Suprapubic skin (tissue), 4 donors: ENCODE measurements around the gene CCDC88C. TPM values are rescaled to one million over a fixed set of nuclear protein-coding genes. Genes with fewer than 3 reads are reported as not detected.

Source experiments
- DNase-seq, 2 donors: peaks; one replicate each; pipeline ENCODE4 v3.0.0-alpha.2; 2019; ENCODE audit warnings: low spot score in 2 of 2
- H3K27ac ChIP-seq: fragments of 200-600 bp; sonication (generic); one replicate; pipeline ENCODE4 v1.5.1; 2019
- H3K27me3 ChIP-seq: fragments of 200-600 bp; sonication (generic); one replicate; pipeline ENCODE4 v1.5.1; 2019
- H3K36me3 ChIP-seq: fragments of 200-600 bp; sonication (generic); one replicate; pipeline ENCODE4 v1.5.1; 2019
- H3K4me1 ChIP-seq: fragments of 200-600 bp; sonication (generic); one replicate; pipeline ENCODE4 v1.5.1; 2019
- H3K4me3 ChIP-seq: fragments of 200-600 bp; sonication (generic); one replicate; pipeline ENCODE4 v1.5.1; 2019; ENCODE audit warnings: mild to moderate bottlenecking
- H3K9me3 ChIP-seq: fragments of 200-600 bp; sonication (generic); one replicate; pipeline ENCODE4 v1.5.1; 2019
- EP300 ChIP-seq: sonication (generic); formaldehyde crosslinking; IDR thresholded peaks from one replicate; pipeline ENCODE4 v1.6.1; 2017; ENCODE audit warnings: antibody characterized with exemption
- POLR2A ChIP-seq, 2 donors: fragments of 450-650 bp; IDR thresholded peaks; one replicate each; pipeline ENCODE4 v1.6.1; 2017; ENCODE audit warnings: antibody characterized with exemption in 2 of 2, mild to moderate bottlenecking in 2 of 2, moderate library complexity in 2 of 2
- POLR2AphosphoS5 ChIP-seq, 3 donors: sonication (generic); formaldehyde crosslinking; IDR thresholded peaks; one replicate each; pipeline ENCODE4 v1.6.1; 2017; ENCODE audit warnings: antibody characterized with exemption in 3 of 3
- WGBS: methylation state at CpG from one replicate; pipeline ENCODE4 v1.1.5; 2018; 5-methylcytosine and 5-hydroxymethylcytosine counted together
- total RNA-seq, 4 donors: library from RNA; depleted of rRNA; stranded (reverse); fragments of >200 nt; gene quantifications; one replicate each; pipeline ENCODE4 v1.1.0, GENCODE V29; 2016
- TF ChIP-seq, protein P1 (sequence below), 2 donors: fragments of 200-600 bp in 1 of 2; fragments of 450-650 bp in 1 of 2; sonication (generic) in 1 of 2; IDR thresholded peaks; one replicate each; pipeline ENCODE4 v1.5.1; 2016 to 2019; ENCODE audit warnings: antibody characterized with exemption in 2 of 2, mild to moderate bottlenecking in 1 of 2, moderate library complexity in 1 of 2

The CCDC88C gene
- total RNA-seq, 4 donors from 2014 or later, result 16.6 to 25.0 (median 22.8) TPM

DNA sequence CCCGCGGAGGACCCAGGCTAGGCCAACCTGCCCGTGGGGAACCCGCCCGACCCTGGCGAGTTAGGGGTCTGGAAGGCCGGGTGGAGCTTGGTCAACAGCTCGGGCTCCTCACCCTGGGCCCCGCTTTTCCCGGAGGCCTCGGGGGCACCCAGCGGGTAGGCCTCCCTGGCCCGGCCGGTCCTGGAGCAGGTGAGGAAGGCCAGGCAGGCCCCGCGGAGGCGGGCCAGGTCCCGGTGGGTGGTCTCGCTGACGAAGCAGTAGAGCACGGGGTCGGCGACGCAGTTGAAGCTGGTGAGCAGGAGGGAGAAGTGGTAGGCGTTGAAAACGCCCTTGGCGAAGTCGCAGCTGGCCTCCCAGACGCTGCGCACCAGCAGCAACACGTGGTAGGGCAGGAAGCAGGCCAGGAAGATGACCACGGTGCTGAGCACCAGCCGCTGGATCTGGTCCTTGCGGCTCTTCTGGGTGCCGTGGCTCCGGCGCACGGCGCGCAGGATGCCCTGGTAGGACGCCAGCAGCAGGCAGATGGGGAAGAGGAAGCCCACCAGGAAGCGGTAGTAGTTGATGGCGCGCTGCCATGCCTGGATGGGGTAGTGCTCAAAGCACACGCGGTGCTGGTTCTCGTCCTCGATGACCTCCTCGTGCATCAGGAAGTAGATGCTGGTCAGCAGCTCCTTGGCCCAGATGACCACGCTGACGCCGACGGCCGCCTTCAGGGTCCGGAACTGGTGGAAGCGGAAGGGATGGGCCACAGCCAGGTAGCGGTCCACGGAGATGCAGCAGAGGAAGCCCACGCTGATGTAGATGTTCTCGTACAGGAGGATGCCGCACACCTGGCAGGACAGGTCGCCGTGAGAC lies 183.5 kb downstream of the CCDC88C start:
- no peak for DNase-seq
- WGBS, result 90% methylated on average over 58 of the region's 63 CpGs
- Histone ChIP-seq H3K27ac (no peak overlapping the region), H3K36me3 (peaks cover 2% of the 10 kb centered on the region), H3K27me3 (no peaks in the 10 kb centered on the region), H3K4me1 (no peaks in the 10 kb centered on the region), H3K9me3 (no peaks in the 10 kb centered on the region), H3K4me3 (no peak overlapping the region)
- TF ChIP-seq EP300 (no peak), POLR2AphosphoS5 (IDR thresholded peaks at IDR 0.05) (no peak), POLR2A (IDR thresholded peaks at IDR 0.05) (no peak)
- TF ChIP-seq, protein P1, sequence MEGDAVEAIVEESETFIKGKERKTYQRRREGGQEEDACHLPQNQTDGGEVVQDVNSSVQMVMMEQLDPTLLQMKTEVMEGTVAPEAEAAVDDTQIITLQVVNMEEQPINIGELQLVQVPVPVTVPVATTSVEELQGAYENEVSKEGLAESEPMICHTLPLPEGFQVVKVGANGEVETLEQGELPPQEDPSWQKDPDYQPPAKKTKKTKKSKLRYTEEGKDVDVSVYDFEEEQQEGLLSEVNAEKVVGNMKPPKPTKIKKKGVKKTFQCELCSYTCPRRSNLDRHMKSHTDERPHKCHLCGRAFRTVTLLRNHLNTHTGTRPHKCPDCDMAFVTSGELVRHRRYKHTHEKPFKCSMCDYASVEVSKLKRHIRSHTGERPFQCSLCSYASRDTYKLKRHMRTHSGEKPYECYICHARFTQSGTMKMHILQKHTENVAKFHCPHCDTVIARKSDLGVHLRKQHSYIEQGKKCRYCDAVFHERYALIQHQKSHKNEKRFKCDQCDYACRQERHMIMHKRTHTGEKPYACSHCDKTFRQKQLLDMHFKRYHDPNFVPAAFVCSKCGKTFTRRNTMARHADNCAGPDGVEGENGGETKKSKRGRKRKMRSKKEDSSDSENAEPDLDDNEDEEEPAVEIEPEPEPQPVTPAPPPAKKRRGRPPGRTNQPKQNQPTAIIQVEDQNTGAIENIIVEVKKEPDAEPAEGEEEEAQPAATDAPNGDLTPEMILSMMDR (IDR thresholded peaks at IDR 0.05), result no peak

DNA sequence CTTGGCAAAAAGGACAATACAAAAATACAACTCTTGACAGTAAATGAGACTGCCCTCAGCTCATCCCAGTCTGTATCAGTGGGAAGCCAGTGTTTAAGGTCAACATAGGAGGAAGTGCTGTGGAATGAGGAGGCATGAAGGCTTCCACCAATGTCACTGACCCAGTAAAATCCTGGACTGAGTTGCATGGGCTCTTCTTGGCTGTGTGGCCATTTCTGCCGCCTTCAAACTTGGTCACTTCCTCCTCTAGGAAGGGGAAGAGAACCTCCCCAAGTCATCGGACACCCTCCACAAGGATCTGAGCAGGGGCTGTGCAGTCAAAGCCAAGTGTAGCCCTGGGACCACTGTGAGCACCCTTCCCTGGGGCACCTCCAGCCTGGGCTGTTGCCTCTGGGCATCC lies 185.0 kb downstream of the CCDC88C start:
- no peaks in the 10 kb centered on the region for H3K27me3 ChIP-seq
- no peaks in the 10 kb centered on the region for H3K4me1 ChIP-seq
- 79% methylated on average over 2 of the region's 2 CpGs for WGBS
- H3K9me3 ChIP-seq, result no peaks in the 10 kb centered on the region
- TF ChIP-seq POLR2AphosphoS5 (IDR thresholded peaks at IDR 0.05), result no peak
- TF ChIP-seq, protein P1 (IDR thresholded peaks at IDR 0.05), result no peak
- no peak for TF ChIP-seq POLR2A (IDR thresholded peaks at IDR 0.05)
- TF ChIP-seq EP300, result no peak
- H3K27ac ChIP-seq, result no peak overlapping the region
- H3K4me3 ChIP-seq, result no peak overlapping the region
- H3K36me3 ChIP-seq, result peaks cover 3% of the 10 kb centered on the region
- no peak for DNase-seq

- Histone ChIP-seq H3K36me3 (peaks cover 4% of the 10 kb centered on the region), H3K4me3 (no peak overlapping the region), H3K4me1 (no peaks in the 10 kb centered on the region), H3K27ac (no peak overlapping the region), H3K27me3 (no peaks in the 10 kb centered on the region), H3K9me3 (no peaks in the 10 kb centered on the region)
- DNase-seq, result no peak
- TF ChIP-seq POLR2A (IDR thresholded peaks at IDR 0.05), result no peak
- 100% methylated on average over 2 of the region's 2 CpGs for WGBS
These were observed 185.6 kb downstream of the CCDC88C start for GRCh38 chr14:91232052-91232451.

- H3K27ac ChIP-seq, result no peak overlapping the region
- DNase-seq, result no peak
These were observed 186.2 kb downstream of the CCDC88C start for GRCh38 chr14:91231446-91231845.

GRCh38 chr14:91230397-91231035 lies 187.1 kb downstream of the CCDC88C start:
- Histone ChIP-seq H3K4me3 (no peak overlapping the region), H3K27ac (no peak overlapping the region), H3K4me1 (no peaks in the 10 kb centered on the region), H3K36me3 (peaks cover 7% of the 10 kb centered on the region), H3K9me3 (no peaks in the 10 kb centered on the region), H3K27me3 (no peaks in the 10 kb centered on the region)
- DNase-seq, result no peak
- no peak for TF ChIP-seq POLR2AphosphoS5 (IDR thresholded peaks at IDR 0.05)
- TF ChIP-seq EP300, result no peak
- no peak for TF ChIP-seq POLR2A (IDR thresholded peaks at IDR 0.05)
- TF ChIP-seq, protein P1 (IDR thresholded peaks at IDR 0.05), result no peak
- 79% methylated on average over 4 of the region's 4 CpGs for WGBS

More at GRCh38 chr14:91231446-91231845, 186.2 kb downstream of the CCDC88C start:
- no peaks in the 10 kb centered on the region for H3K27me3 ChIP-seq
- H3K9me3 ChIP-seq, result no peaks in the 10 kb centered on the region
- H3K4me3 ChIP-seq, result no peak overlapping the region
- peaks cover 7% of the 10 kb centered on the region for H3K36me3 ChIP-seq
- 52% methylated on average over 3 of the region's 3 CpGs for WGBS
- H3K4me1 ChIP-seq, result no peaks in the 10 kb centered on the region
- TF ChIP-seq, protein P1 (IDR thresholded peaks at IDR 0.05), result no peak
- TF ChIP-seq POLR2AphosphoS5 (IDR thresholded peaks at IDR 0.05), result no peak
- no peak for TF ChIP-seq POLR2A (IDR thresholded peaks at IDR 0.05)
- no peak for TF ChIP-seq EP300
